Measurements from ENCODE around the gene ENTPD6.
A peak's percentile ranks its signal among the peaks of the same experiment; 100 is the strongest.

Gene ENTPD6

DNA sequence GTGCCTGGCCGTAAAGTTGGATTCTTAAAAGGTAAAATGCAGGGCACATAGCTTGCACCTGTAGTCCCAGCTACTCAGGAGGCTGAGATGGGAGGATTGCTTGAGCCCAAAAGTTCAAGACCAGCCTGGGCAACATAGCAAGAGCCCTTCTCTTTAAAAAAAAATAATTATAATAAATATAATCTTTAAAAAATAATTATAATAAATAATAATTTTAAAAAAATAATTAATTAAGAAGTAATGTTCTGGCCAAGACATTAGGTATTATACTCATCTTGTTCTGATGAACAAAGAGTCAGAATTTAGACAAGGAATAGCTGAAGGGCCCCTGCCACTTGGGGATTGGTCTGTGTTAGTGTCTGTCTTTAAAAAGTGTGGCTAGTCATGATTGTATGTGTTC is 13.9 kb downstream of the ENTPD6 start:
- DNase-seq (ENCODE audit: low spot score) = no peak

GRCh38 chr20:25209911-25210310 is 14.4 kb downstream of the ENTPD6 start:
- DNase-seq (ENCODE audit: low spot score) = no peak

GRCh38 chr20:25211273-25211672 is 15.8 kb downstream of the ENTPD6 start:
- no peak for DNase-seq (ENCODE audit: low spot score)

DNA sequence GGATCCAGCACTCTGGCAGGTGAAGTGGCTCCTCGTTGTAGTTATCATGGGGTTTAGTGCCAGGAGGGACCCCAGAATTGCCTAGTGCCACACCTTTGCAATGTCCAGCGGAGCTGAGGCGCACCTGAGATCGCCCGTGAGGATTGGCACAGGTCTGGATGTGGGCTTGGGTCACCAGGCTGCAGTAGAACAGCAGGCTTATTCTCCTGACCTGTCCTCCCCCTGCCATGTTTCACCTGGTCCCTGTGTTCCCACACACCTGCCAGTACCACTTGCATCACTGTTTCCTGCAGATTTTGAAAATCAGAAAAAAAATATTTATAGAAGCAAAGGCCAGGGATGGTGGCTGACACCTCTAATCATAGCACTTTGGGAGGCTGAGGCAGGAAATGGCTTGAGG is 16.7 kb downstream of the ENTPD6 start:
- DNase-seq (ENCODE audit: low spot score) = no peak

- no peak for DNase-seq (ENCODE audit: low spot score)
Observed at GRCh38 chr20:25213566-25214425, 18.3 kb downstream of the ENTPD6 start.

GRCh38 chr20:25214426-25214790 is 18.9 kb downstream of the ENTPD6 start:
- no peak for DNase-seq (ENCODE audit: low spot score)

DNA sequence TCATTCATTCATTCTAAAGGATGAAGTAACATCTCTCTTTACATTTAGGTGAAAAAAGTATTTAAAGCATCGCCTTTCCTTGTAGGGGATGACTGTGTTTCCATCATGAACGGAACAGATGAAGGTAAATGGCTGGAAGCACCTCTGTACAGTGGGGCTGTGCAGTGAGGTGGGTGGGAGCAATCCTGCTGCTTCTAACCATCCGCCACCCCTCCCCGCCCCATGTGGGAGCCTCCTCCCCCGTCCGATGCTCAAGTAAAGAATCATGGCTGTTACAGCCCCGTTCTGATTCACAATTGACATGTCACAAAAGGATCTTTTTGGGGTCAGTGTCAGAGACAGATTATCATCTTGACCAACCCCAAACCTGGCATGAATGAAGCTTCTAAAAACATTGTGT is 19.3 kb downstream of the ENTPD6 start:
- no peak for DNase-seq (ENCODE audit: low spot score)

GRCh38 chr20:25215521-25215920 is 20.0 kb downstream of the ENTPD6 start:
- DNase-seq (ENCODE audit: low spot score) = no peak

GRCh38 chr20:25216199-25216945 is 20.9 kb downstream of the ENTPD6 start:
- DNase-seq (ENCODE audit: low spot score) = no peak

- DNase-seq (ENCODE audit: low spot score) = no peak
Observed at GRCh38 chr20:25217161-25218108, 21.9 kb downstream of the ENTPD6 start.

DNA sequence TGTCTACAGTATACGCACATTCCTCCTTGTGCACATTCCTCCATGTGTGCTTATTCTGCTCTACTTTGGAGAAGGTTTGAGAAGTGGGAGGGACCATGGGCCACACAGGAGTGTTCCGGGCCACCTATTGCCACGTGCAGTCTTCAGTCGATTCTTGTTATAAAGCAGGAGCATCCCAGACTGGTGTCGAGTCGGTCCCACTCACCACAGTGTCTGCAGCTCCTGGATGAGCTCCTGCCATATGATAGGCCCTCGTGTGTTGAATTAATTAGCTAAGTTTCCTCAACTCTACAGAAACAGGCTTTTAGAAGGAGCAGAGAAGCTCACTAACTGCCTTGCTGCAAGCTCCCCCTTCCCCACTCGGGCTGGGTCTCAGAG is 22.6 kb downstream of the ENTPD6 start:
- DNase-seq (ENCODE audit: low spot score) = no peak

- DNase-seq (ENCODE audit: low spot score) = no peak
Observed at GRCh38 chr20:25218492-25218891, 23.0 kb downstream of the ENTPD6 start.

GRCh38 chr20:25219365-25219764 is 23.9 kb downstream of the ENTPD6 start:
- no peak for DNase-seq (ENCODE audit: low spot score)

- no peak for DNase-seq (ENCODE audit: low spot score)
Observed at GRCh38 chr20:25220021-25220730, 24.7 kb downstream of the ENTPD6 start.

DNA sequence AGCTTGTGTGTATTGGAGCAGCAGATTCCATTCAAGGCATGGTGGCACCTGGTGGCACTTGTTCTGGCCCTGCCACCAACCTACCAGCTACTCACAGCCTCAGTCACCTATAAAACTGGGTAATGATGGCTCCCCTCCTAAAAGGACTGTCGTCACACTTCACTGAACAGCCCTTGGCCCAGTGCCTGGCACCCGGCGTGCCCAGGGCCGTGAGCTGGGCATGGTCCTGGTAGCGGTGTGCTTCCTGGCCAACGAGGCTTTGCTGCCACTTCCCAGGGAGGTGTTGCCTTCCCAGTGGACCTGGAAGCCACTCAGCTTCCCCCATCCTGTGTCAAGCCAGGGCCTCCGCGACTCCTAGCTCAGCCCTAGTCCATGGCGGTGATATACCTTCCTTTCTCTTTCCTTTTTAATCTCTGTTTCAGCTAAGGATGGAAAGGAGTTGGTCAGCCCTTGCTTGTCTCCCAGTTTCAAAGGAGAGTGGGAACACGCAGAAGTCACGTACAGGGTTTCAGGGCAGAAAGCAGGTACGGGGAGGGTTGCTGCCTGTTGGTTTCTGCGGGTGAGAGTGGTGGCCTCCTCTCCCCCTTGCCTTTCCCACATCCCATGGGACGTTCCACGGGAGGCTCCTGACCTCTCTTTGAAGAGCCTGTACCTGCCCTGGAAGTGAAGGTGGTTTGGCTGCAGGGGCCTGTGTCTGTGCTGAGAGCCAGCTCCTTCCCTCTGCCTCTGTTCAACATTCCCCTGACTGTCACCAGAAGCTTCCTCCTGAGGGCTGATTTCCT is 25.5 kb downstream of the ENTPD6 start:
- DNase-seq (ENCODE audit: low spot score) = no peak

DNA sequence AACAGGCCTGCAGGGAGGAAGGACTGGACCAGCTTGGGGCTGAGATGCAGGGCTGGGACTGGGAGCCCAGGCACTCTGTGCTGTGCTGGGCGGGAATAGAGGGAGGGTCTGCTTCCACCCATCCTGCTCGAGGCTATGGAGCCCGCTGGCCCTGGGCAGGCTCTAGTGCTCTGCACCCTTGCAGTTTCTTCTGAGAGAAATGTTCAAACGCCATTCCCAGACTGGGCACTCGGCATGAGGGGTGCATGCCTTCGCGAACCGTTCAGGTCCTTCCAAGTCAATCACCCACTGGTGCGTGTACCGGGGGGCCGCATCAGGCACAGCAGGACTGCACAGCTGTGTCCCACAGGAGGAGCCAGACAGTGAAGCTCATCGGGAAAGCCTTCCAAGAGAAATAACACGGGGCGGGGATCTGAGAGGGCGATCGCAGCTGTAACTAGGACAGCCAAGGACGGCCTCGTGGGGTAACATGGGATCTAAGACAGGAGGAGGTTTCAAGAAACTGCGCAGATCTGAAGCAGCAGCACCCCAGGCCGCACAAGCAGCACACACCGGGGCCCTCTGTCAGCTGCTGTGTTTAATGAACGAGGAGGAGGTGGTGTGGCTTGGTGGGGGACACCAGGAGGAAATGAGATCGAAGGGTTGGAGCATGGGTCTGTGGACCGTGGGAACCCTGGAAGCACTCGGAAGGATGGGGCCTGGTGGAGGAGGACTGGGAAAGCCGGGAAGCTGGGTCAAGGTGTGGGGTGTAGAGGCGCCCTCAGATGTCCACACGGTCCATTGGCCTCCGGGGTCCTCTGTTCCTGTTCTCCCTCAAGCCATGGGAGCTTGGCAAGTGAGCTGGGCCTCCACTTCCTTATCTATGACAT is 26.3 kb downstream of the ENTPD6 start:
- DNase-seq (ENCODE audit: low spot score) = no peak

DNA sequence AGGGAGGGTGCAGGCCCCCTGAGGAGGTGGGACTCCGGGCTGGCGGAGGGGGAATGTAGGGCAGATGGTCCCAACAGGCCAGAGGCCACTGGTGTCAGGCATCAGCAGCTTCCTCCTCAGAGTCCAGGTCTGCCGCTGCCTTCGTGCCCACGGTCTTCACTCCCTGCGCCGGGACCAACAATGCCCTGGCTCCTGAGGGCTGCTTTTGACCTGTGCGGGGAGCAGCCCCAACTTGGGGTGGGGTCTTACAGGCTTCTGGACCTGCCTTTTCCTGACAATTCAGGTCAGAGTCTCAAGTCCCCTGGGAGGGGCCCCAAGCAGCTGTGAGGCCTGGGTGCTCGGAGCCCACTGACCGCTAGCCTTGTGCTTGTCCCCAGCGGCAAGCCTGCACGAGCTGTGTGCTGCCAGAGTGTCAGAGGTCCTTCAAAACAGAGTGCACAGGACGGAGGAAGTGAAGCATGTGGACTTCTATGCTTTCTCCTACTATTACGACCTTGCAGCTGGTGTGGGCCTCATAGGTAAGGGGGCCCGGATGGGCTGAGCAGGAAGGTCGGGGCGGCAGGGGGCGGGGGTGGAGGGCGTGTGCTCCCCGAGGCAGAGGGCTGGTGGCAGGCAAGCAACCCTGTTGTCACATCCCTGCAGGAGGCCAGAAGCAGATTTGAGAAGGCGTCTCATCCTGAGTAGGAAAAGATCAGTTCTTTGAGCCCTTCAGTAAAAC is 27.1 kb downstream of the ENTPD6 start:
- no peak for DNase-seq (ENCODE audit: low spot score)

DNA sequence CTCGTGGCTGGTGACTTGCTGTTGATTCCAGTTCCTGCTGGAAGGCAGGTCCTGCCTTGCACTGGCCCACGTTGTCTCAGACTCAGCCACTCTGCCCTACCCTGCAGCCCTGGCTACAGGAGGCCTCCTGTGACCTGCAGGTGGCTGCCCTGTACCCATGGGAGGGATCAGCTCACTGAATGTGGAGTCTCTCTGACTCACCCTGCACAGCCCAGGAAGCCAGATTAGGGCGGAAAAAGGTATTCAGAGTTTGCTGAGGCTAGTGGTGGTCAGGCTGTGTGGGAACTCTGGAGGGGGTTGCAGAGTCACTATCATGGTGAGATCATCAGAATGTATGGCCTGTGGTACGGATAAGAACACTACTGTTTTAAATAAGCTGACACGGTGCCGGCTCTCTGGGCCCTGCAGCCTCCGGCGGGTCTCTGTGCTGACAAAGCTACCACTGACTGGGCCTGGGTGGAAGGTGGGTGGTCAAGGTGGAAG is 27.7 kb downstream of the ENTPD6 start:
- DNase-seq (ENCODE audit: low spot score) = peak; percentile 38

Data from kidney capillary endothelial cell (primary cell).